Activated CD8-positive, alpha-beta memory T cell treated with anti-CD3 and anti-CD28 coated beads for 24 hours (primary cell): Measurements from ENCODE around the gene ADGRB3.
"Not testable (repeated sequence)": the region's sequence is repeated elsewhere in the genome, so short reads cannot be mapped to it uniquely, and the experiment has no call there.

Source experiments
- DNase-seq: peaks from one replicate; pipeline ENCODE4 v3.0.0-alpha.2; 2020

The ADGRB3 gene

DNA sequence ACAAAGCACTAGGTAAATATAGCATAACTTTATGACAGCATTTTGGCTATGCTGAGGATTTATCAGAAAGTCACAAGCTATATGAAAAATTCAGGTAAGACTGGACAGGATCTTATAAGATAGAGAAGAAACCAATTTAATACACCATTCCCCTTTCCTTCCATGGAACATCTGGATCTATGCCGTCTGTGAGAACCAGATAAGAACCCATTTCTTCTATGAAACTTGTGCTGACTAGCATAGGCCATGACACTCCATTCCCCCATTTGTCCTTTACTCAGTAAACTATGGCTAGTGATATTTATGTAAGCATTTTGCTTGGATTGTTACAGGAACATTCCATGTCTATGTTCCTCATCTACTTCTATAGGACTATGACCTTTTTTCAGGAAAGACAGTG is 437.7 kb downstream of the ADGRB3 start:
- no peak for DNase-seq

- no peak for DNase-seq
Measured at GRCh38 chr6:69084746-69085335, 449.8 kb downstream of the ADGRB3 start.

- no peak for DNase-seq
Measured at GRCh38 chr6:69086689-69087088, 451.6 kb downstream of the ADGRB3 start.

GRCh38 chr6:69089539-69089938 is 454.5 kb downstream of the ADGRB3 start:
- no peak for DNase-seq

DNA sequence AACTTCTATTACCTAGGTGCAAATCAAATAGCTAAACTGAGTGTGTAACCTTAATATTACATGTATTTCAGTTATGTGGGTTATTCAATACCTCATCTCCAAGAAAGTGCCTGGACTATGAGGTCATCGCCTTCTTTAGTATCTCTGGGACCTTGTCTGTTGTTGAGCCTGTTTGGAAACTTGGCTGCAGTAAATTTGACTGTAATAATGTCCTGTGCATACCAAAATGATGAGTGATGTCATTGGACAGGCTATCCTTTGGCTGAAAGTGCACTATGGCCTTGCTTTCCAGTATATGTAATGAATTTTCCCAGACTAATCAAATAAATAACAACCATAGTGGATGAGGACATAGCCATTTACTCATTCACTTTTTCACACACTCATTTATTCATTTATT is 455.1 kb downstream of the ADGRB3 start:
- no peak for DNase-seq

DNA sequence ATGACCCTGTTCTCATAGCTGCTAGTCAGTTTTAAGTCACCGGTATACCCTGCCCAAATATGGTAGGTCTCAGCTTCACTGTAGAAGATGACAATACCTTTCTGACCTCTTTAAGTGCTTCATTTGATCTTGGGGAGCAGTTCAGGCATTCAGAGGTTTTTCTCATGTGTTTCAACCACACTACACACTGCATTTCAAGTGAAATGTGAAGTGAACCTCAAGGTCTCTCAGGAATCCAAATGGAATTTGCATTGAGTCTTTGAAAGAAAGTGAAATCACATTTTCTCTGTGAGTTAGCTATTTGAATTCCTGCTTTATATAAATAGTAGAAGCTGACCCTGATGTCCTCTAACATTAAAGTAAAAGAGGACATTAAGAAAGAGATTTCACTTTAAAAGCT is 461.6 kb downstream of the ADGRB3 start:
- no peak for DNase-seq

GRCh38 chr6:69097948-69098347 is 462.9 kb downstream of the ADGRB3 start:
- no peak for DNase-seq

DNA sequence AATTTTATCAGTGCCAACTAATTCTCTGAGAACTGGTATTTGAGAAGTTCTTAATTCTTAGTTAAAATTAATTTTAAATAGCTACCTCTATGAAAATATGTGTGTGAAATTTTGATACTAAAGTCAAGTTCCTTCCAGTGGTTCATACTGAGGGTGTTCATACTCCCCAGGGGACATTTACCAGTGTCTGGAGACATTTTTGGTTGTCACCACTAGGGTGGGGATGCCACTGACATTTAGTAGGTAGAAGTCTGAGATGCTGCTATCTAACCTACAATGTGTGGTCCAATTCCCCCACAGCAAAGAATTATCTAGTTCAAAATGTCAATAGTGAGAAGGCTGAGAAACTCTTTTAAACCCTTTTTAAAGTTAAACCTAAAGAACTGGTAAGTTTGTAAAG is 463.8 kb downstream of the ADGRB3 start:
- no peak for DNase-seq

DNA sequence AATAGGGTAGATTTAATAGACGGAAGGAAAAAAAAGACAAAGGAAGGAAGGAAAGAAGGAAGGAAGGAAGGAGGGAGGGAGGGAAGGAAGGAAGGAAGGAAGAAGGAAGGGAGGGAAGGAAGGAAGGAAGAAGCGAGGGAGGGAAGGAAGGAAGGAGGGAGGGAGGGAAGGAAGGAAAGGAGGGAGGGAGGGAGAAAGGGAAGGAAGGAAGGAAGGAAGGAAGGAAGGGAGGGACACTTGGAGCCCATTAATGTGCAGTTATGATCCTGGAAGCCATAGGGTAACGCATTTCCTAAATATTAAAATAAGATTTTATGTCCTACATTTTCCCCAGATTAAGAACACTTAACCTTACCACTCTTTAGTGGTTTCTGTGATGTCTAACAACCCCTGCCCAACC is 465.7 kb downstream of the ADGRB3 start:
- no peak for DNase-seq

- DNase-seq = no peak
Measured at GRCh38 chr6:69102416-69102815, 467.3 kb downstream of the ADGRB3 start.

GRCh38 chr6:69105288-69105687 is 470.2 kb downstream of the ADGRB3 start:
- DNase-seq = no peak

DNA sequence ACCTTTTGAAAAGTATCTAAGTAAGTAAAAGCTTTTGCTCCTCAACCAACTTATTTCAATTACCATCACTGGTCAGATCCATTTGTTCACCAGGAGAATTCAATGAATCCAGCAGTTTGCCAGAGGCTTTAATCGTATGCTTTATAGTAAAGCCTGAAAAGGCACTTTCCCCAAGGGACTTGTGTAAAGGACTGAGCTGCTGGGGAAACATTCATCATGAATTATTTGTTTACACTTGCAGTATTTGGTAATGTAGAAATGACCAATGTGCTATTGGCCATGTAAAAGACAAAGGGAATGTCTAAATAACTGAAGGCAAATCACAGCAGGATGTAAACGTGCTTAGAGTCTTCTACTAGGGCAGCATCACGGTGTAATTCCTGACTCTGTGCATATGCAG is 471.4 kb downstream of the ADGRB3 start:
- no peak for DNase-seq

GRCh38 chr6:69111301-69111700 is 476.2 kb downstream of the ADGRB3 start:
- DNase-seq = no peak

DNA sequence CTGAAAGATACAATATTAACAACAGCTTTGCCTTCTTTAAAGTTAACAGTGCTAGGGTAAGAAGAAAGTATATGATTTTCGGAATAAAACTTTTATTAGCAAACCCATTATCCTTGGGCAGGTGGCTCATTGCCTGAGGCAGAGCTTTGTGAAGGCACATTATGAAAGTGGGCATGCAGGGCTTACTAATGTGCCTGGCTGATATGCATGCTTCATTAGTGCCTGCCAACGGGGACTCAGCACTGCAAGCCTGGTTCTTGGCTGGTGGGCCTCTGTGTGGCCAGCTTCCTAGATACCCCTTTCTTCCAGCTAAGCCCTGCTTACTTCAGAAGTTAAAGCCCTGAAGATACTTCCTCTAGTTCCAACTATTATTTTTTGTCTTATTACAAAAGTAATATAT is 481.6 kb downstream of the ADGRB3 start:
- DNase-seq = no peak

DNA sequence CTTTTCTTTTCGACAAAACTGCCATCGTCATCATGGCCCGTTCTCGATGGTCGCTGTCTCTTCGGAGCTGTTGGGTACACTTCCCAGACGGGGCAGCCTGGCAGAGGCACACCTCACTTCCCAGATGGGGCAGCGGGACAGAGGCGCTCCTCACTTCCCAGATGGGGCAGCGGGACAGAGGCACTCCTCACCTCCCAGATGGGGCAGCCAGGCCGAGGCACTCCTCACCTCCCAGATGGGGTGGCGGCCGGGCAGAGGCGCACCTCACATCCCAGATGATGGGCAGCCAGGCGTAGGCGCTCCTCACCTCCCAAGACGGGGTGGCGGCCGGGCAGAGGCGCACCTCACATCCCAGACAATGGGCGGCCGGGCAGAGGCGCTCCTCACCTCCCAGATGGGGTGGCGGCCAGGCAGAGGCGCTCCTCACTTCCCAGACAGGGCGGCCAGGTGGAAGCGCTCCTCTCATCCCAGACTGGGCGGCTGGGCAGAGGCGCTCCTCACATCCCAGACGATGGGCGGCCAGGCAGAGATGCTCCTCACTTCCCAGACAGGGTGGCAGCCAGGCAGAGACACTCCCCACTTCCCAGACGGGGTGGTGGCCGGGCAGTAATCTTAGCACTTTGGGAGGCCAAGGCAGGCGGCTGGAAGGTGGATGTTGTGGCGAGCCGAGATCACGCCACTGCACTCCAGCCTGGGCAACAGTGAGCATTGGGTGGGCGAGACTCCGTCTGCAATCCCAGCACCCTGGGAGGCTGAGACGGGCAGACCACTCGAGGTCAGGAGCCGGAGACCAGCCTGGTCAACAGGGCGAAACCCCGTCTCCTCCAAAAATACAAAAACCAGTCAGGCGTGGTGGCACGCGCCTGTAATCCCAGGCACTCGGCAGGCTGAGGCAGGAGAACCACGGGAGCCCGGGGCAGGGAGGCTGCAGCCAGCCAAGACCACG is 486.7 kb downstream of the ADGRB3 start:
- DNase-seq = not testable (repeated sequence)

DNA sequence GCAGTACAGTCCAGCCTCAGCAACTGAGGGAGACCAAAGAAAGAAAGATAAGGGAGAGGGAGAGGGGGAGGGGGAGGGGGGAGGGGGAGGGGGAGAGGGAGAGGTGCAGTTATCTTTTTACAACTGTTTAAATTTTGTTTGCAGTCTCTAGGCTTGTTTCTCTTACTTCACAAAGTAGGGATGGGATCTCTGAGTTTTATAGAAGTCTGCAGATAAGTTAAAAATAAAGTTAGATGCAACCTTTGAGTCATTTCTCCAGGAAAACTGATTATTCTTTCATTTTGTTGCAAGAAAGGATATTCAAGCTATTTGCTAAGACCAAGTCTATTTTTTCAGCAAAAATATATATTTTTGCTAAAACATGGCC is 487.3 kb downstream of the ADGRB3 start:
- DNase-seq = no peak

DNA sequence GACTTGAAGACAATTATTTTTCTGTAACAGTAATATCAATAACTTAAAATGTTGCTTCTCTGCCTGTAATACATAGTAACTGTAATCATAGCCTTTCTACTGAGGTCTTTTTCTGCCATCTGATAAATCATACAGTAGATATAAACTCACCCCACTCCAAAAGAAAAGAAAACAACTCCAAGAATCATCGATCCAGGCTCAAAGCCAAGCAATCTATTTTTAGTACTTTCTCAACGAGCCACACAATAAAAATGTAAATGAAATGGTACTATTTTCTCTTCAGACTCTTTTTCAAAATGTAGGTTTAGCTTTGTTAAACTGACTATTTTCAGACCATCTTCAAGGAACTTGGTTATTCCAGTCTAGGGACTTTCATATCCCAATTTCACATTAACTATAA is 493.3 kb downstream of the ADGRB3 start:
- no peak for DNase-seq

DNA sequence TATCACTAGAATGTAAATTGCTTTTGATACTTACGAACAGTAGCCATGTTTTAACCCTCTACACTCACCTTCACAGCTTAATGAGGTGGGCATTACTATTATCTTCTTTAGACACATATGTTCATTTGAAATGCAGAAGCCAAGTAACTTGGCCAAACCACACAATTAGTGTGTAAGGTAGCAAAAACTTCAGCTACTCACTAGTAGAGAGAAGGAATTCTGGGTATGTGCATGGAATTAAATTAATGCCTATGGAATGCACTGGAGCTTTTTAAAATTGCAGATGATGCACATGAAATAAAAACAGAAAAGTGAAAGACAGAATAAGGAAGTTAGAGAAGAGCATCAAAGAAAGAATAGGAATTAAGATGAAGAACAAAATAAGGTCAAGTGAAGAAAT is 494.0 kb downstream of the ADGRB3 start:
- no peak for DNase-seq

GRCh38 chr6:69135927-69136326 is 500.8 kb downstream of the ADGRB3 start:
- DNase-seq = no peak

GRCh38 chr6:69138148-69138547 is 503.1 kb downstream of the ADGRB3 start:
- DNase-seq = no peak

GRCh38 chr6:69138893-69139494 is 503.9 kb downstream of the ADGRB3 start:
- DNase-seq = no peak

DNA sequence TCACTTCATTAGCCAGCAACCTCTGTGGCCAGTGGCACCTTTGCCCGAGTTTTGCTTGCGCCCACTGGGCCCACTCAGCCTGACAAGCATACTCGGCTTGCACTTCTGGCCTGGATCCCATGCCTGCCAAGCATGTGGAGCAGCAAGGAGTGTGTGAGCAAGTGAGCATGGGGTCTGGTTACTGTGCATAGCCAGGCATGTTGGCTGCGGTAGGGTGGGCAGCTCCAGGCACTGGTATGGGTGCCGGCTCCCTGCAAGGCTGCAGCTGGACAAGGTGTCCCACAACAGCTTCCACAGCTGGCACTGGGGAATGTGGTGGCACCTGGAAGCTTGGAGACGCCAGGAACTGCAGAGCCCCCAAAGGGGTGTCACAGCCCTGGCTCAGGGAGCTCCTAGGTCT is 510.0 kb downstream of the ADGRB3 start:
- no peak for DNase-seq

DNA sequence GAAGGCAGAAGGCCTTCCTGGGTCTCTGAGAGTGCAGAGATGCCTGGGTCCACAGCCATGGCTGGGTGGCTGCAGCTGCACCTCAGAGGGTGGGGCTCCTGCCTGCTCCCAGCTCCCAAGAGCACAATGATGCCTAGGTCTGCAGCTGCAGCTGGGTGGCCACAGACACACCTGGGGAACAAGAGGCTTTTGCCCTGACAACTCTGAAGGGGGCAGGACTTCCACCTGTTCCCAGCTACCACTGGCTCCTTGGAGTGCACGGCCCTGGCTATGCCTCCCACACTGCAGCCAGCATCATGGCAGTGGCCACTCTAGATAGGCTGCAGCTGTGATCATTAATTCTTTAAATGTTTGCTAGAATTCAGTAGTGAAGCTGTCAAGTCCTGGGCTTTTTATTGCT is 511.3 kb downstream of the ADGRB3 start:
- no peak for DNase-seq

DNA sequence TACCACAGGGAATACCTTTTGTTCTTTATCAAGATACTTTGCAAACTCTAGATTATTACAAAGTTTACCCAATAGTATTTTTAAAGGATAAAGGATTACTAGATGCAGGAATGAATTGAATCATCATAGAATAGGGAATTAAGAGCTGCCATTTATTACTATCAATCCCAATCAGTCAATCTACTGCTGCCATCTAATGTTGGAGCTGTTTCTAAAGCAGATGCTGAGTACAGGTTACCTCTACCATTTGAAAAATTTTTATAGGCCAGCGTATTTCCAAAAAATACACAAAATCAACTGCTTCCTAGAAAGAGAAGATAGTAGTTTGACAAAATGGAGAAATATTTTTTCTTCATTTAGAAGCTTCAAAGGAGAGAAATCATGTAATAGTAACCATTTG is 520.4 kb downstream of the ADGRB3 start:
- DNase-seq = no peak
